Germinal center (tissue), 1 donor: ENCODE data around the gene ASTL.

Experiments
- DNase-seq: peaks from one replicate; pipeline ENCODE4 v3.0.0; 2012; ENCODE audit warnings: mixed read lengths, low spot score

The ASTL gene

GRCh38 chr2:96083064-96083939 lies 55.0 kb downstream of the ASTL start:
- no peak for DNase-seq

- DNase-seq, result no peak
Measured at GRCh38 chr2:96082211-96083063, 55.9 kb downstream of the ASTL start.

- DNase-seq, result no peak
Measured at GRCh38 chr2:96081042-96081441, 57.3 kb downstream of the ASTL start.

GRCh38 chr2:96075199-96075771 lies 63.0 kb downstream of the ASTL start:
- DNase-seq, result no peak

GRCh38 chr2:96074156-96074555 lies 64.1 kb downstream of the ASTL start:
- no peak for DNase-seq

GRCh38 chr2:96073170-96073775 lies 65.0 kb downstream of the ASTL start:
- DNase-seq, result no peak
